Activated CD4-positive, alpha-beta T cell treated with anti-CD3 and anti-CD28 coated beads, Interleukin-10, Interleukin-2, amounts not matched to agents 100 ng/mL and 50 ng/mL, durations not matched to agents 16 hours and 8 hours (primary cell): ENCODE data around the gene S100A6.
A peak's percentile ranks its signal among the peaks of the same experiment; 100 is the strongest.
"Not testable (repeated sequence)": the region's sequence is repeated elsewhere in the genome, so short reads cannot be mapped to it uniquely, and the experiment has no call there.

ENCODE experiments used
- DNase-seq: peaks from one replicate; pipeline ENCODE4 v3.0.0-alpha.2; 2020

The S100A6 gene

DNA sequence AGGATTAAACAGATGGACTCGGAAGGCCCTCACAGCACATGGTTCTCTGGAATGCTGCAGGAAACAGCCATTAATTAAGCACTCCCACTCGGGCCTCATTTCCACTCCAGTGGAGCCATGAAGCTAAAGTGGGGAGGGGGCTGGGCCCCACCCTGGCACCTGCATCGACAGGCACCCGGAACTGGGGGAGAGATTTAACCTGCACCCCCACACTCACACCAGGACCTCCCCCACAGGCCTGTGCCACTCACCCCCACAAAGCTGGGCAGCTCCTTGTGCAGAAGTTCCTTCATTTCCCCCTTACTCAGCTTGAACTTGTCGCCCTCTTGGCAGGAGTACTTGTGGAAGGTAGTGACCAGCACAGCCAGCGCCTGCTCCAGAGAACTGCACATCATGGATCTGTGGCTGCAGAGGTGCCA lies 27.7 kb upstream of the S100A6 start:
- DNase-seq = no peak

DNA sequence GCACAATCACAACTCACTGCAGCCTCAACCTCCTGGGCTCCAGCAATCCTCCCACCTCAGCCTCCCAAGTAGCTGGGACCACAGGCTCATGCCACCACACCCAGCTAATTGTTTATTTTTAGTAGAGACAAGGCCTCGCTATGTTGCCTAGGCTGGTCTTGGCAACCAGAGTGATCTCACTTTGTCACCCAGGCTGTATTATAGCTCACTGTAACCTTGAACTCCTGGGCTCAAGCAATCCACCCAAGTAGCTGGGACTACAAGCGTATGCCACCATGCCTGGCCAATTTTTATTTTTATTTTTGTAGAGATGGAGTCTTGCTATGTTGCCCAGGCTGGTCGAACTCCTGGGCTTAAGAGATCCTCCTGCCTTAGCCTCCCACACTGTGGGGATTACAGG lies 26.2 kb upstream of the S100A6 start:
- DNase-seq = not testable (repeated sequence)

- DNase-seq = no peak
Observed at GRCh38 chr1:153561466-153561985, 25.7 kb upstream of the S100A6 start.

- DNase-seq = no peak
Observed at GRCh38 chr1:153560771-153561465, 25.1 kb upstream of the S100A6 start.

GRCh38 chr1:153560241-153560640 lies 24.4 kb upstream of the S100A6 start:
- DNase-seq = no peak

DNA sequence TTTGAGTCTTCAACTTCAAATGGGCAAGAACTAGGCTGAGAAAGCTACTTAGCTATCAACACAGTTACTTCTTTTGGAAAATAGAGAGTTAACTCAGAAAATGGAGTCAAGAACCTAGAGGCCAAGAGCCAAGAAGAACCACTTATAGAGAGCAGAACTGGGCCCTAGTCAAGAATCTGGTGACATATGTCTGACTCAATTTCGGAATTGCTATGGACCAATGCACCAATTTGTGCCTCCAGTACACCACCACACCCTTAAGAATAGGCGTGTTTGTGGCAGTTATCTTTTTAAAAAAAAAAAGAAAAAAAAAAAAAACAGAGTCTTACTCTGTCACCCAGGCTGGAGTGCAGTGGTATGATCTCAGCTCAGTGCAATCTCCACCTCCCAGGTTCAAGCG lies 22.1 kb upstream of the S100A6 start:
- no peak for DNase-seq

DNA sequence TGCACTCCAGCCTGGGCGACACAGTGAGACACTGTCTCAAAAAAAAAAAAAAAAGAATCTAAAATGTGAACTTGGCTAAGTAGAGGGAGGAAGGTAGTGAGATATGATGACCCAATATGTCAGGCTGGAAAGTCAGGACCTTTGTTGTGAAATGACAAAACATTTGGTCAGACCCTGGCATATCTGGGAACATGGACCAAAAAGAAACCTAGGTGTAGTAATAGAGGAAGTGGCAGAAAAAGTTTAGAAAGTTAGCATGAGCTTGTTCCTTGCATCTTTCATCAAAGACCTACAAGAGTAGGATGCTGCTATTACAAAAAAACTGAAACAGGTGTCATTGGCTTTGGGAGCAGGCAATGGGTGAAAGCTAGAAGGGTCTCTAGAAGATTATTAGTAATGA lies 20.6 kb upstream of the S100A6 start:
- DNase-seq = no peak

- DNase-seq = no peak
Observed at GRCh38 chr1:153553830-153554541, 18.2 kb upstream of the S100A6 start.

DNA sequence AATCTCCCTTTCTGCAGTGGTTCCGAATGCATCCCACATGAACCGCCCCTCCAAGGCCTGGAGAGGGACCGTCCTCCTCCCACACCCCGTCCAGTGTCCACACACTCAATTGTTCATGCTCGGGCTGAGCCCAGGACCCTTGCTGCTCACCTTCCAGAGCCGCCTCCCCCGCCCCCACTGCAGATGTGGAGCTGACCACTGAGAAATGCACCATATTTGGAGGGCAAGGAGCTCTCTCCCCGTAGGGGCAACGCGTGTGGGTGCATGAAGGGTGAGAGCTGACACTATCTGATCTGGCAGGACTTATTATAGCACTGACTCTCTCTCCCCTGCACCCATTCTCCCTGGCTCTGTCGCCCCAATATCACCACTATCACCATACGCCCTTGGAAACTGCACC lies 17.3 kb upstream of the S100A6 start:
- DNase-seq = no peak

- DNase-seq = no peak
Observed at GRCh38 chr1:153552335-153552734, 16.5 kb upstream of the S100A6 start.

- DNase-seq = no peak
Observed at GRCh38 chr1:153550827-153551500, 15.2 kb upstream of the S100A6 start.

DNA sequence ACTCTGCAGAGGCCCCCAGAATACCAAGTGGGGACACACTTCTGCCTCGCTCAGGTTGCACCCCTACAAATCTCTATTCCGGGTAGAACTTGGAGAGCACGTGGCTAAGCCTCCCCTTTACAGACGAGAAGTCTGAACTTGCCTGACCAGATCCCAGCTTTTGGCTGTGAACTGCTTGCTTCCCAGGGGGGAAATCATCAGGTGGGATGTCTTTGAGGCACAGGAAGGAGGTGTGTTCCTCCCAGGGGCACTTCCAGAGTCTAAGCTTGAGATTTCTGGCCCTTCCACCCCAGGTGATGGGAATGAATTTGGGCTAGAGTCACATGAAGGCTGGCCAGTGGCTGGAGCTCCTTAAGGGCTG lies 14.6 kb upstream of the S100A6 start:
- no peak for DNase-seq

GRCh38 chr1:153549741-153550397 lies 14.1 kb upstream of the S100A6 start:
- no peak for DNase-seq

- DNase-seq = no peak
Observed at GRCh38 chr1:153548722-153549688, 13.2 kb upstream of the S100A6 start, which contains the start of gene S100A3. TSS of gene S100A3 (minus strand) at chr1:153549258. CDS start at chr1:153548485, 773 bp downstream.

DNA sequence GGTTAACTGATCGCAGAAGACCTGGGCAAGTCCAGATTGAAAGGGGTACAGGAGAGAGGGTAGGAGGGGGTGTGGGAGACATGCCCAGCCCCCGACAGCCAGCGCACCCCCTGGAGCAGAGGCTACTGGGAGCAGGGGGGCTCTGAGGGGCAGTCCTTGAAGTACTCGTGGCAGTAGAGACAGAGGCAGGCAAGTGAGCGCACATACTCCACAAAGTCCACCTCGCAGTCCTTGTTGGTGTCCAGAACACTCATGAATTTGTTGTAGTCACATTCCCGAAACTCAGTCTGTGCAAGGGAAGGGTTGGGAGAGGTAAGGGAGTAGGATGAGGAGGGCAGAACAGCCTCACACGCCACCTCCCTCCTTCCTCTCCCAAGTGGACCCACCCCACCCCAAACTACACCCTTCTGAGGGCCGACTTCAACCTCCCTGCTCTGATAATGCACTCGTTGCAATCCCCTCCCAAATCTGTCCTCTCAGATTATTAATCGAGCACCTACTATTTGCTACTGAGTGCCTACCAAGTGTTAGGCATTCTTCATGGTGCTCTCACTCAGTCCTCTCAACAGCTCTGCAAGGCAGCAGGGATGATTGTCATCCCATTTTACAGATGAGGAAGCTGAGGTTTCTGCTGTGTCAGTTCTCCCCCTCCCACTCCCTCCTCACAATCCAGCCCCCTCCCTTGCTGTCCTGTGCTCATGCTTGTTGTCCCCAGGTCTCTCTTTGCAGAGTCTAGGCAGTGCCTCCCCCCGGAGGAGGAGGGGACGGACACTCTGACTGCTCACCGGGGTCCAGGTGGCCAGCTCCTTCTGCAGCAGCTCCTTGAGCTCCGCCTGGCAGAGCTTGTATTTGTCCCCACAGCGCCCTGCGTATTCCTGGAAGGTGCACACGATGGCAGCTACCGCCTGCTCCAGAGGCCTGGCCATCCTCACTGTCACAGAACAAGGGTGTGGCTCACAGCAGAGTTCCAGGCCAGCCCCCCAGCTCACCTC lies 12.1 kb upstream of the S100A6 start:
- DNase-seq = no peak

- no peak for DNase-seq
Observed at GRCh38 chr1:153546796-153547559, 11.2 kb upstream of the S100A6 start.

GRCh38 chr1:153546371-153546770 lies 10.6 kb upstream of the S100A6 start:
- DNase-seq = no peak

DNA sequence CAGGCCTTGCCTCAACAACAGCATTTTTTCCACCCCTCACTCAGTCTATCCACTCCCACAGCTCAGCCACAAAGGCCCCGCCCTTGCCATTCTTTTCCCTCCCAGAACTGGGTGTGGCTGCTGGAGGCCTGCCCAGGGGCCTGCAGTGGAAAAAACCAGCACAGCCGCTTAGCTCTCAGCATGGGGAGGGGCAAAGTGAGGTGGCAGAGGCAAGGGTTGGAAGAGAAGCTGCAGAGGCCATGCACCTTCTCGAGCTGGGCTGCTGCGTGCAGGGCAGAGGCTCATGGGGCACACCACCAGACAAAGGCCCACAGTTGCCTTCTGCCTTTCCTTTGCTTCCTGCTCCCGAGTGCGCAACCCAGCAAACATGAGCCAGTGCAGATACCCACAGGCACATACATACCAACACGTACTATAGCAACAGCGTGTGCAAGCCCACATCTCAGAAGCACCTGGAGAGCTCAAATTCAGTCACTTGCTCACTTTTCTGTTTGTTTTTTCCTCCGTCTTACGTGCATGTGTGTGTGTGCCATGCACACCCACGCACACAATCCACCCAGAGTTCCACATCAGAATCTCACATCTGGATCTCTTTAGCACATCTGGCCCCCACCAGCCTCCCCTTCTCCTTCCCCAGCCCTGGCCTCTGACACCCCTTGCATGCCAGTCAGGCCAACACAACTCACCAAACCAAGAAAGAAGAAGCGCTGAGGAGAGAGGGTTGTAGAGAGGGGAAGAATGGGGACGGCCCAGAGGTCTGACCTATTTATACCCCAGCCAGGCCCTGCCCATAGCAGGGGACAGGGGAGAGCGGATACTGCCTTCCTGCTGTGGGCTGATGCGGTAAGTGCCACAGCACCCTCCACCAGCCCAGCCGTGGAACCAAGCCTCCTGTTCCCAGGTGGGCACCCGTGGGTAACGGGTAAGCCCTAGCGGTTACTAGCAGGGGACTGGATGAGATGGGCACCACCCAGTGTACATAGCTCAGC lies 9.6 kb upstream of the S100A6 start, which contains the start of gene S100A4:
Gene S100A4, minus strand, starts transcription at position 740 of the 989 bp plus-strand sequence. CDS start 1,012 bp downstream, outside the sequence.
- DNase-seq = peak; percentile 98
